ENCODE results near the gene PPHLN1. TPM values are rescaled to one million over a fixed set of nuclear protein-coding genes. Genes with fewer than 3 reads are reported as not detected.
A peak's percentile ranks its signal among the peaks of the same experiment; 100 is the strongest.

The PPHLN1 gene
- total RNA-seq: 10 to 100 TPM; 15.8 to 33.0 (median 21.5) TPM
- long read RNA-seq: 0 reads

GRCh38 chr12:42325653-42326474 is at the start of gene PPHLN1, which contains the start of gene ZCRB1:
PPHLN1 (plus strand) TSS chr12:42326167; CDS start chr12:42335903, 9,736 bp downstream.
ZCRB1 (minus strand) TSS chr12:42326094; CDS start chr12:42324102, 1,992 bp downstream.
- Histone ChIP-seq H3K4me3 (peak within 1 kb of the TSS; percentile 60 to 87 (median 73)), H3K27ac (peak within 1 kb of the TSS; percentile 61 to 77 (median 63)), H3K36me3 (peaks cover 0 to 11% (median 0%) of the 10 kb centered on the region in 4 donors), H3K4me1 (peaks cover 0 to 19% (median 0%) of the 10 kb centered on the region in 4 donors), H3K9me3 (no peaks in the 10 kb centered on the region), H3K27me3 (no peaks in the 10 kb centered on the region)
- DNase-seq: peak; percentile 88 to 90 (median 88)
- TF ChIP-seq CTCF (IDR thresholded peaks at IDR 0.05): no peak
- TF ChIP-seq POLR2A (IDR thresholded peaks at IDR 0.05): peak; percentile 62
- ATAC-seq: peak; percentile 98 to 99 (median 98)
- under 1% methylated on average over 25 of the region's 55 CpGs for WGBS (ENCODE audit: insufficient coverage, low coverage, low lambda C conversion rate, missing lambda C conversion rate)
- intact Hi-C loops (cut with DNase I): no loop called here

- intact Hi-C loops (cut with DNase I): no loop called here
- Histone ChIP-seq H3K9me3 (no peaks in the 10 kb centered on the region), H3K4me3 (no peak overlapping the region), H3K36me3 (no peaks in the 10 kb centered on the region), H3K27ac (no peak overlapping the region), H3K4me1 (peaks cover 0 to 11% (median 0%) of the 10 kb centered on the region in 4 donors), H3K27me3 (no peaks in the 10 kb centered on the region)
- 86% methylated on average over 5 of the region's 6 CpGs for WGBS (ENCODE audit: insufficient coverage, low coverage, low lambda C conversion rate, missing lambda C conversion rate)
- TF ChIP-seq CTCF (IDR thresholded peaks at IDR 0.05) (no peak), POLR2A (IDR thresholded peaks at IDR 0.05) (no peak)
- DNase-seq (no peak), ATAC-seq (no peak)
These were observed 48.4 kb upstream of the PPHLN1 start for GRCh38 chr12:42277396-42278127.

GRCh38 chr12:42278128-42278510 is 47.8 kb upstream of the PPHLN1 start:
- intact Hi-C loops (cut with DNase I): no loop called here
- TF ChIP-seq POLR2A (IDR thresholded peaks at IDR 0.05) (no peak), CTCF (IDR thresholded peaks at IDR 0.05) (no peak)
- Histone ChIP-seq H3K9me3 (no peaks in the 10 kb centered on the region), H3K4me1 (peaks cover 0 to 13% (median 0%) of the 10 kb centered on the region in 4 donors), H3K36me3 (no peaks in the 10 kb centered on the region), H3K4me3 (no peak overlapping the region), H3K27ac (no peak overlapping the region), H3K27me3 (no peaks in the 10 kb centered on the region)
- DNase-seq (no peak), ATAC-seq (no peak)

GRCh38 chr12:42281278-42281677 is 44.7 kb upstream of the PPHLN1 start:
- no peak for DNase-seq
- no peak for TF ChIP-seq POLR2A (IDR thresholded peaks at IDR 0.05)
- no peak for TF ChIP-seq CTCF (IDR thresholded peaks at IDR 0.05)
- 14% methylated on average over 3 of the region's 3 CpGs for WGBS (ENCODE audit: insufficient coverage, low coverage, low lambda C conversion rate, missing lambda C conversion rate)
- intact Hi-C loops (cut with DNase I): no loop called here
- no peak overlapping the region for H3K4me3 ChIP-seq
- peaks cover 0 to 13% (median 0%) of the 10 kb centered on the region in 4 donors for H3K4me1 ChIP-seq
- no peaks in the 10 kb centered on the region for H3K9me3 ChIP-seq
- no peaks in the 10 kb centered on the region for H3K36me3 ChIP-seq
- no peak overlapping the region for H3K27ac ChIP-seq
- H3K27me3 ChIP-seq: no peaks in the 10 kb centered on the region
- peak; percentile 75 to 85 (median 81) for ATAC-seq
